ENCODE measurements around the gene TOP2B. TPM values are rescaled to one million over a fixed set of nuclear protein-coding genes. Genes with fewer than 3 reads are reported as not detected.

TOP2B gene
- total RNA-seq, 1 donor from 2014 or later, result 170 TPM

DNA sequence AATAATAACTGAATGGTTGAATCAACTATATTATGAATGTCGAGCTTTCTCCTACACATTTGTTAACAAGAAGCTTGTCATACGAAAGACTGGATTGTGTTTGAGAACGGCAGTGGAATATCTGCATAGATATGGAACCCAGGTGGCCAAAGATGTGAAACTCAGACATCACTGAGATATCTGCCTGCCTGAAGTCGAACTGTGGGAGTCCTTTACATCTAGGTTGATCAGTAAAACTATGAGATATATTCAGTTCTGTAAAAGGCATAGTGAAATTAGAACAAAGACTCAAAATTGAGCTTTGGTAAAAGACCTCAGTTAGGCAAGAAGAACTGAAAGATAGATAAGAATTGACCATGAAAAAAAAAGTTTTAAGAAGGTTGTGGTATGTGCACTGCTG is 41.5 kb upstream of the TOP2B start:
- TF ChIP-seq, protein P1, sequence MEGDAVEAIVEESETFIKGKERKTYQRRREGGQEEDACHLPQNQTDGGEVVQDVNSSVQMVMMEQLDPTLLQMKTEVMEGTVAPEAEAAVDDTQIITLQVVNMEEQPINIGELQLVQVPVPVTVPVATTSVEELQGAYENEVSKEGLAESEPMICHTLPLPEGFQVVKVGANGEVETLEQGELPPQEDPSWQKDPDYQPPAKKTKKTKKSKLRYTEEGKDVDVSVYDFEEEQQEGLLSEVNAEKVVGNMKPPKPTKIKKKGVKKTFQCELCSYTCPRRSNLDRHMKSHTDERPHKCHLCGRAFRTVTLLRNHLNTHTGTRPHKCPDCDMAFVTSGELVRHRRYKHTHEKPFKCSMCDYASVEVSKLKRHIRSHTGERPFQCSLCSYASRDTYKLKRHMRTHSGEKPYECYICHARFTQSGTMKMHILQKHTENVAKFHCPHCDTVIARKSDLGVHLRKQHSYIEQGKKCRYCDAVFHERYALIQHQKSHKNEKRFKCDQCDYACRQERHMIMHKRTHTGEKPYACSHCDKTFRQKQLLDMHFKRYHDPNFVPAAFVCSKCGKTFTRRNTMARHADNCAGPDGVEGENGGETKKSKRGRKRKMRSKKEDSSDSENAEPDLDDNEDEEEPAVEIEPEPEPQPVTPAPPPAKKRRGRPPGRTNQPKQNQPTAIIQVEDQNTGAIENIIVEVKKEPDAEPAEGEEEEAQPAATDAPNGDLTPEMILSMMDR (conservative IDR thresholded peaks at IDR 0.05), result no peak
- DNase-seq (ENCODE audit: low read depth, low spot score), result no peak
- no peaks in the 10 kb centered on the region for H3K27me3 Mint-ChIP-seq (ENCODE audit: low read depth)
- no peak overlapping the region for H3K27ac Mint-ChIP-seq (ENCODE audit: unreplicated experiment)
- H3K36me3 Mint-ChIP-seq (ENCODE audit: low read depth), result no peaks in the 10 kb centered on the region
- no peak overlapping the region for H3K4me3 Mint-ChIP-seq
- no peaks in the 10 kb centered on the region for H3K9me3 Mint-ChIP-seq
- H3K4me1 Mint-ChIP-seq, result no peaks in the 10 kb centered on the region

DNA sequence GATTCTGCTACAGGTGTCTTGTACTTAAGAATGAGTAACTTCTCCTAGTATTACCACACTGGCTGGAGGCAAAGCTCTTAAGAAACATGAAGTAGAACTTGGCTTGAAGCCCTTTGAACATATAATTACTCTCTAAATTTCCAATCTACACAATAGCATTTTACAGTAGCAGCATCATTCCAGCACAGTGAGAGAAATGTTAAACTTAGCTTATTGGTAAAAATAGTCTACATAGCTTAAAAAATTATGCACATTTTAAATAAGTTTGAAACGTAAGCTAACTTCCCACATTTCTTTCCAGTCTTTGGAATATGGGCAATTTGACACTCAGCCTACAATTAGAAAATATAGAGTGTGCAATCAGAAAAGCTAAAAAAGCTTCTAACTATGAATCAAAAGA is 32.8 kb upstream of the TOP2B start:
- no peaks in the 10 kb centered on the region for H3K4me1 Mint-ChIP-seq
- H3K36me3 Mint-ChIP-seq (ENCODE audit: low read depth), result no peaks in the 10 kb centered on the region
- no peaks in the 10 kb centered on the region for H3K9me3 Mint-ChIP-seq
- TF ChIP-seq, protein P1 (conservative IDR thresholded peaks at IDR 0.05), result no peak
- no peak overlapping the region for H3K4me3 Mint-ChIP-seq
- DNase-seq (ENCODE audit: low read depth, low spot score), result no peak
- no peaks in the 10 kb centered on the region for H3K27me3 Mint-ChIP-seq (ENCODE audit: low read depth)
- H3K27ac Mint-ChIP-seq (ENCODE audit: unreplicated experiment), result no peak overlapping the region

DNA sequence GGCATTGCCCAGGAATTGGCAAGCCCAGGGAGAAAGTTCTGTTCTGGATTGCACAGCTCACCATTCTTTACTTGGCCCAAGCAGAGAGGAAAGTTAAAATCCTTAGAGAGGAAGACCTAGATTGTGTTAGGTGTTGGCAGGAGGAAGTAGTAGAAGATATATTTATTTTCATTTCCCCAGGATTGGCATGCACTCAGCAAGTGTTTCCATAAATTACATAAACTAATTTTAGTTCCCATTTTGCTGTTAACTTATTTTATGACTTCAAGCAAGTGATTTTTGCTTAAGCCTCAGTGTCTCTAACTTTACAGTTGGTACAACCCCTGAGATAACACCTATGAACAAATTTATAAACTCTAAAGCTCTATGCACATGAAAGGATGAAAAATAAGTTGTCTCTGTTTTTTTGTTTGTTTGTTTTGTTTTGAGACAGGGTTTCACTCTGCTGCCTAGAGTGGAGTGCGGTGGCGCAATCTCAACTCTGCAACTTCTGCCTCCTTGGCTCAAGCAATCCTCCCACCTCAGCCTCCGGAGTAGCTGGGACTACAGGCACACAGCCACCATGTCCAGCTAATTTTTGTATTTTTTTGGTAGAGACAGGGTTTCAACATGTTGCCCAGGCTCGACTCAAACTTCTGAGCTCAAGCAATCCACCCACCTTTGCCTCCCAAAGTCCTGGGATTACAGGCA is 31.2 kb upstream of the TOP2B start:
- H3K27ac Mint-ChIP-seq (ENCODE audit: unreplicated experiment), result no peak overlapping the region
- no peaks in the 10 kb centered on the region for H3K36me3 Mint-ChIP-seq (ENCODE audit: low read depth)
- no peak overlapping the region for H3K4me3 Mint-ChIP-seq
- no peaks in the 10 kb centered on the region for H3K9me3 Mint-ChIP-seq
- H3K4me1 Mint-ChIP-seq, result no peaks in the 10 kb centered on the region
- peaks cover 6% of the 10 kb centered on the region for H3K27me3 Mint-ChIP-seq (ENCODE audit: low read depth)
- DNase-seq (ENCODE audit: low read depth, low spot score), result no peak
- TF ChIP-seq, protein P1 (conservative IDR thresholded peaks at IDR 0.05), result no peak

DNA sequence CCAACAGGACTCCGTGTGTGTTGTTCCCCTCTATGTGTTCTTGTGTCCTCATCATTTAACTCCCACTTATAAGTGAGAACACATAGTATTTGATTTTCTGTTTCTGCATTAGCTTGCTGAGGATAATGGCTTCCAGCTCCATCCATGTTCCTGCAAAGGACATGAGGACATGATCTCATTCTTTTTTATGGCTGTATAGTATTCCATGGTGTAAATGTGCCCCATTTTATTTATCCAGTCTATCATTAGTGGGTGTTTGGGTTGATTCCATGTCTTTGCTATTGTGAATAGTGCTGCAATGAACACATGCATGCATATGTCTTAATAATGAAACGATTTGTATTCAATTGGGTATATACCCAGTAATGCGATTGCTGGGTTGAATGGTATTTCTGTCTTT is 28.5 kb upstream of the TOP2B start:
- Mint-ChIP-seq H3K36me3 (ENCODE audit: low read depth) (no peaks in the 10 kb centered on the region), H3K4me1 (no peaks in the 10 kb centered on the region), H3K4me3 (no peak overlapping the region), H3K27me3 (ENCODE audit: low read depth) (peaks cover 6% of the 10 kb centered on the region), H3K9me3 (no peaks in the 10 kb centered on the region), H3K27ac (ENCODE audit: unreplicated experiment) (no peak overlapping the region)
- TF ChIP-seq, protein P1 (conservative IDR thresholded peaks at IDR 0.05), result no peak
- no peak for DNase-seq (ENCODE audit: low read depth, low spot score)

DNA sequence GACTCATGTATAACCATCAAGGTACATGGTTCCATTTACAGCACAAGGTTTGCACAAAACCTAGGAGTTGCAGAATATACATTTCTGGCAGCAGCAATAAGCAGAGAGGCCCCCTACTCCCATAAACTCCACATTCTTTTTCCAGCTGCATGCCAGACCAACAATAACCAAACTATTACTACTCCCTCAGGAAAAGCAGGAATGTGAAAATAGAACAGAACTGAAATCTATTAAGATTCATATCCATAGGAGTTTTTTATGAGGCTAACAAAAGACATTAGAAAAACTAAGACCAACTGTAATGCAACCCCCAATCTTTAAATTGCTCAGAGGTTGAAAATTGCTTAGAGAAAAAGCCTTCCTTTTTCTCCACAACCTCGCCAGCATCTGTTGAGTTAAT is 27.6 kb upstream of the TOP2B start:
- H3K27ac Mint-ChIP-seq (ENCODE audit: unreplicated experiment), result no peak overlapping the region
- no peaks in the 10 kb centered on the region for H3K9me3 Mint-ChIP-seq

More for the DNA sequence above, 27.6 kb upstream of the TOP2B start:
- DNase-seq (ENCODE audit: low read depth, low spot score), result no peak
- no peaks in the 10 kb centered on the region for H3K4me1 Mint-ChIP-seq
- H3K27me3 Mint-ChIP-seq (ENCODE audit: low read depth), result peaks cover 6% of the 10 kb centered on the region
- H3K4me3 Mint-ChIP-seq, result no peak overlapping the region
- TF ChIP-seq, protein P1 (conservative IDR thresholded peaks at IDR 0.05), result no peak
- no peaks in the 10 kb centered on the region for H3K36me3 Mint-ChIP-seq (ENCODE audit: low read depth)

Measured in neural crest cell (in vitro differentiated cells).